HG03460 (cell line): ENCODE measurements around the gene DICER1.

Experiments used
- ATAC-seq: cut with Tn5 transposase; IDR thresholded peaks from one replicate; pipeline ENCODE4 v1.9.1; 2021; ENCODE audit not compliant: unreplicated experiment

The DICER1 gene

DNA sequence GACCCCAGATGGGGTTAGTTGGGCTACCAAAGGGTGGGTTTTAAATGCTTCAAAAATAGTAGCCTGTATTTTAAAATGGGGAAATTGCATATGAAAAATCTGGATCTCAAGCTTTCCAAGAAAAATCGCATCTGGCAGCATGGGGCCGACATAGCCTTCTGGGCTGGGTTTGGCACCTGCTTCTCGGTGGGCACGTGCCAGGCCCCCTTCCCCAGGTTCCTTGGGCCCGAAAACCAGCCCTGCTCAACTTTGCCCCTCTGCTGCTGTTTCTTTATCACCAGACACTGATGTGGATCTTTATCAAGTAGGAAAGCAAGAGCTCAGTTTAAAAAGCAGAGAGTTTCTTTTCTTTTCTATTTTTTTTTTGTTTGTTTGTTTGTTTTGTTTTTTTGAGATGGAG is 95.1 kb downstream of the DICER1 start:
- ATAC-seq, result no peak

DNA sequence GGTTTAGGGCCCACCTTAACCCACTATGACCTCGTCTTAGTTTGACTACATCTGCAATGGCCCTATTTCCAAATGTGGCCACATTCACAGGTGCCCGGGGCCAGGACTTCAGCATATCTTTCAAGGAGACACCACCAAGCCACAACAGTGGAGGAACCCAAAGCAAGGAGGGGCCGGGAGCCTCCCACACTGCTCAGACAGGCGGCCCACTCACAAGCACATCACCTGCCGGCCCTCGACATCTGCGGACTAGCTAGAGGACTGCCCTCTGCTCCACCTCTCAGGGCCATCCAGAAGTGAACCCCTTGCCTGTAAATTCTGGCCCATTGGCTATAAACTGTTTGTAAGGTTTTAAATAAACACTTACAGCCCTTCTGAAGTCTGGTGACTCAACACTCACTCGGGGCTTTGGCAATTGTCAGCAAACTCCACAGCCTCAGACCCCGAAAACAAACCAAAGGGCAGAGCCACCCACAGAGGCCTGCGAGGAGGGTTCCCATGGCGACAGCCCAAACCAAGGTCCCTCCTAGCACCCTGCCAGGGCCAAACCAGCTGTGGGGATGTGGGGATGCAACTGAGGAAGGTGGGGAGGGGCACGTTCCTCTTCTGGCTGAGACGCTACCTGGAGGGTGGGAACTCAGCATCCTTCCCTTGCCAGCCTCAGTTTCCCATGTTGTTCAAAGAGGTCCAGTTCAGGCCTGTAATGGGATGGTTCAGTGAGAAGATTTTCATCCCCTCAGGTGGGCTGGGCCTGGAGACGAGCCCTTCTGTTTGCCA is 95.8 kb downstream of the DICER1 start:
- no peak for ATAC-seq

DNA sequence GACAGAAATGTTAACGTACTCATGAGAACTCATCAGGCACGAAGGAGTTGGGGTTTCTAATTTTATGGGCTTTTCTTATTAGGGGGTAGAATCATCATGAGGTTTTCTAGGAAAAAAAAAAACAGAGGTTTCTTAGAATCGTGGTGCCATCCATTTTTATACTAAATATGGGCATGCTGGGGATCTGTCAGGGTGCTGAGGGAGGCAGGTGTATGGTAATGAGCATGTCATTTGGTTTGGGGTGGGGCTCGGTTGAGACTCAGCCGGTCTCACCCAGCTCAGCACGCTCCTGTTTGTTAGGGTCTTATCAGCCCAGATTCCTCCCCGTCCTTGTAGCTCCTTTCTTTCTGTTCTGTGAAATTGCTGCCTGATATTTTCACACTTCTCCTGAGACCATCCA is 98.2 kb downstream of the DICER1 start:
- ATAC-seq, result no peak

DNA sequence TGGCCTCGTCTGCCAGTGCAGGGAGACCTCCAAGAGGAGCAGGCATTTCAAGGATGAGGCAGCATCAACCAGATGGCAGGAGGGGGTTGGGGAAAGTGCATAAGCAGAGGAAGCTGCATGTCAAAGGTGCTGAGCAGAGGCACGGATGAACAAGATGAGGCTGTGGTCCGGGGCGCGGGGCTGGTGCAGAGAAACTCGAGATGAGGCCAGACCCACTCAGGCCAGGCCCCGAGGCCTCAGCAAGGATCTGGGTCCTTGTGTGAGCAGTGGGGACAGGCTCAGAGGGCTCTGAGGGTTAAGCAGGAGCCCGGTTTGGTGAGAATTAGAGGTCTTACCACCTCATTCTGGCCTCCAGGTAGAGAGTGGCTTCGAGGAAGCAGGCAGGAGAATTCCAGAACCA is 98.8 kb downstream of the DICER1 start:
- no peak for ATAC-seq

DNA sequence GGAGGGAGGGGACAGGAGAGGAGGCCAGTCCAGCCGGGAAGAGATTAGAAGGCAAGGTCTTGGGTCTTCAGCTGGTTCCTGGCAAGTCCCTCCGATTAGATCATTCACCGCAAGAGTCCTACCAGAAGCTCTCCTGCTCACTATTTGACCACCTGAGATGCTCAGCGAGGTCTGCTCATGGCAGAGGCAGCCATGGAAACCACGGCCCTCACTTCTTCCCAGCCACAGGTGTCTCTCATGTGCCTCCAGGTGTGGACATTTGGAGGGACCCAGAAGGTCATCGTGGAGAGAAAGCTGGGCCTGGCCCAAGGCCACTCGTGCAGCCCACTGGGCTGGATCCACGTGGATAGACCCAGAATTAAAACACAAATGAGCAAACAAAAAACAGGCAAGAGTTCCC is 99.5 kb downstream of the DICER1 start:
- no peak for ATAC-seq

DNA sequence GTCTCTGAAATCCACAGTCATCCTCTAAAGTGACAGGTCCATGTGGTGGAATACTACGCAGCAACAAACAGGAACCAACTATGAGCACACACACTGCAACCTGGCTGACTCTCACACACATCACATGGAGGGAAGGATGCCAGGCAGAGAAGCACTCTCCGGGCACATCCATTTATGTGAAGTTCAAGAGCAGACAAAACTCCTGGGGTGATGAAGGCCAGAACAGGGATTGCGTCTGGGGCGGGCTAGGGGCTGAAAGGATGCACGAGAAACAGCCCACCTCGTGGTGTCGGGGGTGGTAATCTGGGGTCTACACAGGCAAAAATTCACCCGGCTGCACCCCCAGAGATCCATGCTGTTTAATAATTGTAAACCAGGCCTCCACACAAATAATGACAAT is 100.2 kb downstream of the DICER1 start:
- no peak for ATAC-seq

DNA sequence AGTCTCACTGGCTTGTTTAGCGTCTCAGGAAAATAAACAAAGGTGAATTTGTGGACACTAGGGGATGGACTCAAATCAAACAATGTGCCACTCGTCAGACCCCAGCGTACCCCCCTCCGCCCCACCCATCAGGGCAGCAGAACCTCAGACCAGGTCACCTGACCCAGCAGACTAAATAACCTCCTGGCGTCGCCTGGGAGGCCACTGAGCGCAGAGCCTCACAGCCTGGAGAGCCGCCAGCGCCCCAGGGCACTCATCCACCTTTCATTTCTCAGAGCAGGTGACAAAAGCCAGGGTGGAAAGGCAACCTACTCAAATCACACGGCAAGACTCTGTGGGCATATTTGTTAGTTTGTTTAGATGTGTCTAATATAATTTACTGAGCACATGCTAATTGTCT is 100.9 kb downstream of the DICER1 start:
- no peak for ATAC-seq

DNA sequence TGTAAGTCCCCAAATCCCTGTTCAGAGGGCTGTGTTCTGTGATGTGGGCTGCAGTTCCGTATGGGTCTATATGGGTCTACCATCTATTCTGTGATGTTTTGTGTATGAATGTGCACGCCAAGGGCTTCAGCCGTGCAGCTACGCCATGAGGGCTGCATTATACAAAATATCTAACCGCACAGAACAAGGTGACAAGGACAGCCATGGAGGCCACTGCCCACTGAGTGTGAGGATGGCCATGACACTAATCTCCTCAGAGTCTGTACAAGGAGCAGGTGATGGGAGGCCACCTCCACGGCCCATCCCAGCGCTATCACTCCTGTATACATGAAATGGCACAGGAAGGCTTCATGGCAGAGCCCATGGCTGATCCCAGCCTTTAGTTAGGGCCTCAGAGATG is 102.0 kb downstream of the DICER1 start:
- no peak for ATAC-seq

DNA sequence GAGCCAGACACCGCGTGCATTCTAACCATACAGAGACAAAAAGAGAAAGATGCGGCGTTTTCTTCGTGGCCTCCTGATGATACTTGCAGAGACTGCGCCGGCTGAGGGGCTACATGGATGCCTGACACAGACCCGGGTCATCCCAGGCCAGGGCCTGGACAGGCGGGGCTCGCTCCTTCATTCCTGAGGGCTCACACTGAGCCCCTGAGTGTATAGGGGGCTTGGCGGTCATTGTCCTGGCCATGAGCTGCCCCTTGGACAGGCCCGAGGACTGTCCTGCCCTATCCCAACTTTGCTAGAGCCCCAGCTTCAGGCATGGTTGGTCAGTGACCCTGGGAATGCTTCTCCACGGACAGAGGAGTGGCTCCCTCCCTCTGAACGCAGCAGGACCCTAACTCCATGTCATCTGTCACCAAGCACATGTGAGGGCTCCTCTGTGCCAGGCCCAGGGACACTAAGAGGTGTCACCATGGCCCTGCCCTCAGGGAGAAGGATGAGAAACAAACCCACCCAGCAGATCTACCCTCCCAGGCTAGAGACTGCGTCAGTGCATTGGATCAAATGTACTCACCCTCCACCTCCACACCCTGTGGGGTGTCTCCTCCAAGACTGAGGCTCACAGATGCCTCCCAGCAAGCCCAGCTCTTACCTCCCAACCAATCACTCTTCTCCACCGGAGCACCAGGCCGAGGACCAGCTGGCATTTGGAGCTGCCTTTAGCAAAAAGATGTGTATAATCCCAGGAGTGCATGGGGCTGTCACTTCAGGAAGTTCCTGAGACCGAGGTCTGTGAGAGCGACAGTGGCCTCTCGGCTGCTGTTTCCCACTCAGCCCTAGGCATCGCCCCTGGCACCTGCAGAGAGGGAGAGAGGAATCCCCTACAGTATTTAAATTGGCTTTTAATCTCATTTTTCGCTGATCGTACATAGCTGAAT is 102.7 kb downstream of the DICER1 start:
- no peak for ATAC-seq

DNA sequence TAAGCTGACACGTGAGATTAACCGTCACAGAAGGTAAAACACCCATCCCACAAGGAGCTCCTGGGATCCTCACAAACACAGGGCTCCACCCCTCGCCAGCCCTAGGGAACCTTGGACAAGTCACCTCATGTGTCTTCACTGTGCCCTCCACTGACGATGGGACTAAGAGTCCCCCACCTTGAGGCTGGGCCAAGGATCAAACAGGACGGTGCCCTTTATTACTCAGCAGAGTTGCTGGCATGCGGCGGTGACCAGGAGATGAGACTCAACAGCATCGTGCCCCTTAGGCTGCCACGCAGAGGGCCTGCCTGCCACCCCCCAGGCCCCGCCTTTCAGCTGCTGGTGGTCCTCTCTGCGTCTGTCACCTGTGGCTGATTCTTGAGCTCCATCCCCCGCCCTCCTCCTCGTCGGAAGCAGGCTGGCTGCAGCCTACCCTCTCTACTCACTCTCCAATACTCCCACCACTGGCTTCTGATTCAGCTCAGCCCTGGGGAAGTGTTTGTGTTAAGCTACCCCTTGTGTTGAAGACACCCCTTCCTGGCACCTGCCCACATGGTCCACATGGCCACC is 105.2 kb downstream of the DICER1 start:
- no peak for ATAC-seq

DNA sequence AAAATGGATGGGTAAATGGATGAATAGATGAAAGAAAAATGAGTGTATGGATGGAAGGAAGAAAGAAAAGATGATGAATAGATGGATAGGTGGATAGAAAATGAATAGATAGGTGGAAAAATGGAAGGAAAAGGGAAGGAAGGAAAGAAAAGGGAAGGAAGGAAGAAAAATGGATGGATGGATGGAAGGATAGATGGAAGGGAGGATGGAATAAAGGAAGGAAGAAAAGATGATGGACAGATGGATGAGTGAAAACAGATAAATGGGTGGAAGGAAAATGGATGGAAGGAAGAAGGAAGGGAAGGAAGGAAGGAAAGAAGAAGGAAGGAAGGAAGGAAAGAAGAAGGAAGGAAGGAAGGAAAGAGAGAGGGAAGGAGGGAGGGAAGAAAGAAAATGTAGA is 107.4 kb downstream of the DICER1 start:
- ATAC-seq, result no peak

DNA sequence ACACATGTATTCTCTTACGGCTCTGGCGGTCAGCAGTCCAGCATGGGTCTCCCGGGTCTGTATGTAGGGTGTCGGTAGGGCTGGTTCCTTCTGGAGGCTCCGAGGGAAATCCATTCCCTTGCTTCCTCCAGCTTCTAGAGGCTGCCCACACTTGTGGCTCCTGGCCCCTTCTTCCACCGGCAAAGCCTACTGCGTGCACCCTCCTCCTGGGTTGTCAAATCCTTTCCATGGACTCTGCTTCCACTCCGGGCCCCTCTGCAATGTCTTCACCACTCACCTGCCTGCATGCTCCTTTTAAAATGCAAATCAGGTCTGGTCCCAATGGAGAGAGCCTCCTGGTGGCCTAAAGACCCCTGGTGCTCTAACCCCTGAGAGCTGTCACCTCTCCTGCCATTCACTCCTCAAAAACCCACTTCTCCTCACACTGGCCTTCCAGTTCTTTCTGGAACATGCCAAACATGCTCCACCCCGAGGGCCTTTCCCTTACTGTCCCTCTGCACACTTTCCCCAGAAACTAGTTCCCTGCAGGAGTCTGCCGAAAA is 108.5 kb downstream of the DICER1 start:
- ATAC-seq, result no peak

DNA sequence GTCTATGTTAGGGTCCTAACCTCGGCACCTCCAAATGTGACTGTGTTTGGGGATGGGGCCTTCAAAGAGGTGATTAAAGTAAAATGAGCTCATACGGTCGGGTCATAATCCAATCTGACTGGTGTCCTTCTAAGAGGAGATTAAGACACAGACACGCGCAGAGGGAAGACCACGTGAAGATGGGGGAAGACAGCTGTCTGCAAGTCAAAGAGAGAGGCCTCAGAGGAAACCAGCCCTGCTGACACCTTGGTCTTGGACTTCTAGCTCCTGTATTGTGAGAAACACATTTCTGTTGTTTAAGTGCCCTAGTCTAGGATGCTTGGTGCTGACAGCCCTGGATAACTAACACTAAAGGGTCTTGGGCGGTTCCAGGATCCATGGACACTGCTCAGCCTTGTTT is 109.6 kb downstream of the DICER1 start:
- no peak for ATAC-seq

DNA sequence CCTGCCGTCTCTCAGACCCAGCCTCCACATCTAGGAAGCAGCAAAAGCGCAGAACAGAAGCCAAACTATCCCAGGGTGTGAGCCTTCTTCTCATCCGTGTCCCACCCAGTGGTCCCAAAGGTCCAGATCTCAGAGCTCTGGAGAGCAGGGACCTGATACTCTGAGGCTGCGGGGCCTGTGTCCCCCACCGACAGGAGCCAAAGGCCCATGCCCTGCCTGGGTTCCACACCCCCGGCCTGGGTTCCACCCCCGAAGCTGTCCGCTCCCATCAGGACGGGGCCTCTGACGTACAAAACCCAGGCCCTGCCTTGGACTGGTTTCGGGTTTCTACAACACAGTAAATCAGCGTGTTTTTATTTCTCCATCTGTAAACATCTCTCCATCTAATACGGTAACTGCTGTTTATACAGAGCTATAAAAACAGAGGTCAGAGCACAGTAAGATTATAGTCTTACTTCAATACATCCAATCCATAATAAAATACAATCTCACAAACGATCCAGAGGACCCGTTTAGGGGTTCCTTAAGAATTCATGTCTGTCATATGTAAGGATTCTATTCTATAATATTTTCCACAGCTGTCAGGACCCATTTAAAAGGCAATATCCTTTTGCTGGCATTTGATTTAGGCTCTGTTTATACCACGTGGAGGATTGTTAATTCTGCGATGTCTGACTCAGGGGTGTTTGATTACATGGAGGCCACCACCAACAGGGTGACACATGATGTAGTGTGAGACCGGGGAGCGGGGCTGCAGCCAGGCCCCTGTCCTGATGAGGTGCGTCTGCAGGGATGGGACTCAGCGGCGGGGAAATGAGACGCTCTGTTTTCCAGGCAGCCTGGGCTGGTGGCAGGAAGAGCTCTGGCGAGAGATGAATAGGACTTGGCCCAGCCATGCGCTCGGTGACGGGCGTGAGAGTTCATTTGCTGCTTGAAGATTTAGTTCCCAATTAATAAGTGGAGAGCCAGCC is 110.3 kb downstream of the DICER1 start:
- no peak for ATAC-seq

DNA sequence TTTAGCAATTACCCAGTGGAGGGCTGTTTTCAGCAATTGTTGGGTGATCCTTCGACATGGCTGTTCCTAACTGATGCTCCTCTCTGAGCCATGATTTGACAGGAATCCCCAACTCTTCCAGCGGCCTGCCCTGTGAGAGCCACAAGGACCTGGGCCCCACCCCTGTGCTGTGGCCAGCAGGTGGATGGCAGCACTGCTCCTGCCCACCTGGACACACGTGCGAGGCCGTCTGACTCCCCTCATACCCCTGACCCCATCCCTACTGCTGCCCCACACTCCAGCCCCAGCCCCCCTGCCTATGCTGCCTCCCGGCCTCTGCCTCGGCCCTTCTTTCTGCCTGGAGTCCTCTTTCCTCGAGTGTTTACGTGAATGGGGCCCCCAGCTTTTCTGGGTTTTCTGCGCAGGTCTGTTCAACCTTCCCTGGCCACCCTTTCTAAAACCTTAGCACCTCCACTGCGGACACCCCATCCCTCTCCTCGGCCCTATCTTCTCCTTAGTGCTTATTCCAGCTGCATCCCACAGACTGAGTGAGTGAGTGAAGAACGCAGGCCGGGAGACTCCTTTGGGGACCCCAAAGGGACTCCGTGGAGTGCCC is 111.4 kb downstream of the DICER1 start:
- ATAC-seq, result no peak

DNA sequence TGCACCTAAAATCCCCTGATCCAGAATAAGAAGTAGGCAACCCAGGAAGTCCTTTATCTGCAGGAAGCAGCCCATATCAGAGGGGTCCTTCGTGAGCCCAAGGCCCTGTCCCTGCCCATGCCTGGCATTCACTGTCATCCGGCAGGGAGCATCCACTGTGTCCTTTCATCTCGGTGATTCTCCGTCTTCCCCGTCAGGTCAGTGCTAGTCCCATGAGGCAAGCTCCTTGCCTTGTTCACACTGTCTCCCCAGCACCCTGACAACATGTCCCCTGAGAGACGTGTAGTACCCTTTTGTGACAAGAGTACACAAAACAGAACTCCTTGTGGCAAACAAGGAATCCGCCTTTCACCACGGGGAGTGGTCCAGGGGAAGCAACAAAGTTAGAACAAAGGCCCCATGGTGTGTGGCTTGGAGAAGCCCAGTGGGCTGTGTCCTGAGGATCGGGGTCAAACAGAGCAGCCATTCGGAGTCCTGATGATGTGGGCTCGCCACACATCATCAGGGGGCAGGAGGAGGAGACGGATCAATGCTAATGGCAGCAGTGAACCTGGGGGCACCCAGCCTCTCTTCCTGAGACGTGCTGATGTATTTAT is 112.1 kb downstream of the DICER1 start:
- no peak for ATAC-seq

DNA sequence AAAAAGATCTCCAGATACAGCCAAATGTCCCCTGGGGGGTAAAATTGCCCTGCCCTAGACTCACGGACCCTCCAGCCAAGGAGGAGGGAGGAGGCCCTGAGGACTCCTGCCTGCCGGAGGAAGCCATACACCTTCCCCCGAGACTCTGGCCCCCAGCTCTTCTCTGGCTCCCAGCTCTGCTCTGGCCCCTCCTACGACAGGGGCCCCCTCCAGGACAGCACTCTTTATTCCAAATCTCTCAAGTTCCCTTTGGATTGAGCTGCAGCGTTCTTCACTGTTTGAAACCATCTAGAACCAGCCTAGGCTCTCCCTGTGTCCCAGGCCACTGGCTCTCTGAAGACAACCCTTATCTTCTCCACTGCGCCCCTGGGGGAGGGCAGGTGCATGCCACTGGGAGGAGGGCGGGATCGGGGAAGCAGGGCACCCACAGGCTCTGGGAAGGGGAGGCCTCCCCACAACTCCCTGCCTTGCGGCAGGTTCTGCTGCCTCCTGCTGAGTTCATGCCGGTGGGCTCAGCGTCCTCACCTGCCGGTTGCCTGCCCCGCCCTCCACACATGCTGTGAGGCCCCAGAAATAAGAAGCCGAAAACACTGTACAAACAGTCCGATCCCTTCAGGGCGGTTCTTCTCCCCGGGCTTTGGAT is 112.7 kb downstream of the DICER1 start:
- ATAC-seq, result no peak

DNA sequence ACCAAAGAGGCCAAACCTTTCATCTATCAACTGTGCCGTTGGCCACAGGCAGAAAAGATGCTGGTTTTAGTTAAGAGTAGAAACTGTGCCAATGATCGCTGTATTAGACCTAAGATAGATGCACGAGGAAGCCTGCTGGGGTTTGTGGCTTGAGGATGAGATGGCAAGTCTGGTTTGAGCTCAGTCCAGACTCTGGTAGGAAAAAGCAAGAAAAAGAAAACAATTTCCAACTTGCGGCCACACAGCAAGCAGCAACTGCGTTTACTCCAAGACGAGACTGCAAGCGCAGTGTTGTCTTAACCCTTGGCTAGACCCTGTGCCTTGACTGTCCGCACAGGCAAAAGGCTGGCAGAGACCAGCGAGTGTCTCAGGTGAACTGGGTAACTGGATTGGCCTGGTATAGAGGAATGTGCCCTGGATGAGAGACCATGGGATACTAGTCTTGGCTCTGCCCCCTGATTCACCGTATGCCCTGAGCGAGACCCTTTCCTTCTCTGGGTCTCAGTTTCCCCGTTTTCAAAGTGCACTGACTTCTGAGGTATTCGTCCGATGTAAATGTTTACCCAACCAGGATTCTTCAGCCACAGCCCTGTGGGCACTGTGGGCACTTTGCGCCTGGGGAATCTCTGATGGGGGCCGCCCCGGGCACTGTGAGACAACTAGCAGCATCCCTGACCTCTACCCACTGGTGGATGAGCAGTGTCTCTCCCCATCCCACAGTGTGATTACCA is 113.4 kb downstream of the DICER1 start:
- no peak for ATAC-seq

DNA sequence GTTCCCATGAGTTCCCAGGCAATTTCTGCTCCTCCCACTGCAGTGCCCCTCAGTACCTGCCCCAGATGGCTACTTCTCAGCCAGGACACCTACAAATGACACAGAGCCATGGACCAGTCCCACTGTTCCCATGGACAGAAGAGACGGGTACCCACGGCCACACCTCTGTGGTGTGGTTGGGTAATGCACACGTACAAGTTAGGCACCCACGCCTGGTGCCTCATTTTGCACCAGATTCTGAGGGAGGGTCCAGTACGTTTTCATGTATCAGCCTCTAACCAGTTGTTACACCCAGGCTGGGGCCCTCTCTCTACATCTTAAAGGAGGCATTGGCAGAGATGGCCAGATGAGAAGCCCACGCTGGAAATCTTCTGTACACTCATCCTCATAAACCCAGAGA is 114.0 kb downstream of the DICER1 start:
- no peak for ATAC-seq
